OCI-LY1 (cell line): ENCODE measurements around the gene UTP25.
"Not testable (repeated sequence)": the region's sequence is repeated elsewhere in the genome, so short reads cannot be mapped to it uniquely, and the experiment has no call there.

Experiments
- H2AFZ ChIP-seq: fragments of 200-600 bp; sonication (generic), shearing (Covaris generic); 2 replicates; pipeline ENCODE4 v1.6.0; 2014; ENCODE audit warnings: antibody characterized with exemption, mild to moderate bottlenecking, low read length
- H3F3A ChIP-seq: fragments of 200-600 bp; sonication (generic), shearing (Covaris generic); 2 replicates; pipeline ENCODE4 v1.6.0; 2014; ENCODE audit warnings: mild to moderate bottlenecking, antibody characterized with exemption, low read length, moderate library complexity; ENCODE audit not compliant: insufficient read depth
- H3K27ac ChIP-seq: fragments of 200-600 bp; sonication (generic); 2 replicates; pipeline ENCODE4 v1.5.1; 2014; ENCODE audit warnings: low read length, mixed run types, mild to moderate bottlenecking, low read depth; ENCODE audit not compliant: poor library complexity, severe bottlenecking
- H3K27me3 ChIP-seq: fragments of 200-600 bp; sonication (generic); 2 replicates; pipeline ENCODE4 v1.6.0; 2014; ENCODE audit warnings: antibody characterized with exemption, mild to moderate bottlenecking, low read length, moderate library complexity; ENCODE audit not compliant: insufficient read depth
- H3K36me3 ChIP-seq: fragments of 200-600 bp; sonication (generic); 2 replicates; pipeline ENCODE4 v1.6.1; 2014; ENCODE audit warnings: mild to moderate bottlenecking, antibody characterized with exemption, low read length, moderate library complexity, mixed read lengths; ENCODE audit not compliant: insufficient read depth
- H3K4me1 ChIP-seq: fragments of 200-600 bp; sonication (generic); 2 replicates; pipeline ENCODE4 v1.5.1; 2014; ENCODE audit warnings: mild to moderate bottlenecking, low read length, moderate library complexity; ENCODE audit not compliant: insufficient read depth, severe bottlenecking
- H3K4me2 ChIP-seq: fragments of 200-600 bp; sonication (generic), shearing (Covaris generic); 2 replicates; pipeline ENCODE4 v1.6.1; 2014; ENCODE audit warnings: low read length
- H3K4me3 ChIP-seq: fragments of 200-600 bp; sonication (generic); 2 replicates; pipeline ENCODE4 v1.5.1; 2014; ENCODE audit warnings: low read length, low read depth, mild to moderate bottlenecking, mixed read lengths; ENCODE audit not compliant: poor library complexity, severe bottlenecking
- H3K79me2 ChIP-seq: fragments of 200-600 bp; shearing (Covaris generic); 2 replicates; pipeline ENCODE4 v1.6.1; 2016; ENCODE audit warnings: mixed run types, low read length, mixed read lengths; ENCODE audit not compliant: insufficient read depth
- H3K9ac ChIP-seq: fragments of 200-600 bp; sonication (generic), shearing (Covaris generic); 2 replicates; pipeline ENCODE4 v1.6.1; 2014; ENCODE audit warnings: mild to moderate bottlenecking, low read length, mixed read lengths
- H3K9me2 ChIP-seq: fragments of 200-600 bp; sonication (generic), shearing (Covaris generic); 2 replicates; pipeline ENCODE4 v1.6.1; 2014; ENCODE audit warnings: low read depth, mild to moderate bottlenecking, low read length, mixed read lengths
- H3K9me3 ChIP-seq: fragments of 200-600 bp; shearing (Covaris generic); 2 replicates; pipeline ENCODE4 v1.6.1; 2014; ENCODE audit warnings: low read length, mixed read lengths
- H4K20me1 ChIP-seq: fragments of 200-600 bp; sonication (generic), shearing (Covaris generic); 2 replicates; pipeline ENCODE4 v1.6.0; 2016; ENCODE audit warnings: mild to moderate bottlenecking, low read length; ENCODE audit not compliant: insufficient read depth
- CTCF ChIP-seq: fragments of 200-600 bp; sonication (generic), shearing (Covaris generic); IDR thresholded peaks from 2 replicates; pipeline ENCODE4 v1.5.1; 2017; ENCODE audit warnings: mild to moderate bottlenecking, antibody characterized with exemption, low read length, moderate library complexity, mixed read lengths
- EZH2 ChIP-seq: fragments of 200-600 bp; sonication (generic), shearing (Covaris generic); IDR thresholded peaks from 2 replicates; pipeline ENCODE4 v1.8.0; 2017; ENCODE audit warnings: borderline replicate concordance, mixed run types, mild to moderate bottlenecking, antibody characterized with exemption, low read length, moderate library complexity, mixed read lengths

The UTP25 gene

GRCh38 chr1:209790286-209791193, 37.2 kb upstream of the UTP25 start:
- no peak overlapping the region for H3K9ac ChIP-seq
- H3K27me3 ChIP-seq: peaks cover 11% of the 10 kb centered on the region; the same call in 1 of the 2 replicates
- no peaks in the 10 kb centered on the region for H3K9me3 ChIP-seq
- H3K79me2 ChIP-seq: no peaks in the 10 kb centered on the region
- no peaks in the 10 kb centered on the region for H3K36me3 ChIP-seq
- H3K27ac ChIP-seq: no peak overlapping the region
- no peaks in the 10 kb centered on the region for H4K20me1 ChIP-seq
- TF ChIP-seq EZH2 (no peak), CTCF (no peak)
- no peak overlapping the region for H2AFZ ChIP-seq
- no peak overlapping the region for H3K4me2 ChIP-seq
- no peaks in the 10 kb centered on the region for H3K4me1 ChIP-seq
- H3K9me2 ChIP-seq: no peaks in the 10 kb centered on the region
- H3K4me3 ChIP-seq: no peak overlapping the region
- H3F3A ChIP-seq: no peaks in the 10 kb centered on the region

- TF ChIP-seq EZH2: no peak
- TF ChIP-seq CTCF: no peak
- Histone ChIP-seq H3K9me2 (no peaks in the 10 kb centered on the region), H4K20me1 (no peaks in the 10 kb centered on the region), H3K27ac (no peak overlapping the region), H3K36me3 (no peaks in the 10 kb centered on the region), H3K27me3 (peaks cover 11% of the 10 kb centered on the region; the same call in 1 of the 2 replicates), H3F3A (no peaks in the 10 kb centered on the region), H3K4me3 (no peak overlapping the region), H3K4me2 (no peak overlapping the region), H3K79me2 (no peaks in the 10 kb centered on the region), H3K9ac (no peak overlapping the region), H3K4me1 (no peaks in the 10 kb centered on the region), H3K9me3 (no peaks in the 10 kb centered on the region), H2AFZ (no peak overlapping the region)
These were observed 35.9 kb upstream of the UTP25 start for GRCh38 chr1:209791920-209792319.

- not testable (repeated sequence) for H3K36me3 ChIP-seq, H3K9ac ChIP-seq, H3K79me2 ChIP-seq, H3K27ac ChIP-seq, H3K9me2 ChIP-seq, H3K9me3 ChIP-seq, H3F3A ChIP-seq, H3K4me2 ChIP-seq, H3K4me1 ChIP-seq, H3K4me3 ChIP-seq, H4K20me1 ChIP-seq, H2AFZ ChIP-seq
- H3K27me3 ChIP-seq: peaks cover 11% of the 10 kb centered on the region; the same call in 1 of the 2 replicates
These were observed 34.1 kb upstream of the UTP25 start for GRCh38 chr1:209793711-209794110.
